CD14-positive monocyte (primary cell): ENCODE measurements around the gene FAM110C. TPM values are rescaled to one million over a fixed set of nuclear protein-coding genes. Genes with fewer than 3 reads are reported as not detected.

ENCODE experiments used
- DNase-seq, 3 donors: peaks; one replicate each; pipeline ENCODE4 v3.0.0-alpha.2; 2011 to 2022
- H2AFZ ChIP-seq: 2 replicates; pipeline ENCODE4 v1.6.0; 2012; ENCODE audit warnings: mild to moderate bottlenecking, low read depth, low read length, inconsistent platforms; ENCODE audit not compliant: insufficient read depth, poor library complexity, severe bottlenecking
- H3K27ac ChIP-seq, 2 donors: 1 replicate in 1 of 2; 2 replicates in 1 of 2; pipeline ENCODE4 v1.5.1; 2012 to 2013; ENCODE audit warnings: low read length in 2 of 2, control low read depth in 1 of 2, inconsistent platforms in 1 of 2, low read depth in 1 of 2, mild to moderate bottlenecking in 1 of 2
- H3K27me3 ChIP-seq, 2 donors: one replicate each; pipeline versions ENCODE4 v1.6.0 to v1.6.1; 2011 to 2013; ENCODE audit warnings: low read length in 2 of 2; ENCODE audit not compliant: control insufficient read depth in 2 of 2, insufficient read depth in 2 of 2
- H3K36me3 ChIP-seq, 2 donors: replicated peaks in 1 of 2; 1 replicate in 1 of 2; 2 replicates in 1 of 2; pipeline versions ENCODE4 v1.5.1 to v1.6.1; 2012 to 2013; ENCODE audit warnings: low read length in 2 of 2, control low read depth in 1 of 2, inconsistent platforms in 1 of 2, mild to moderate bottlenecking in 1 of 2; ENCODE audit not compliant: insufficient read depth in 2 of 2, control insufficient read depth in 1 of 2
- H3K4me1 ChIP-seq, 2 donors: 1 replicate in 1 of 2; 2 replicates in 1 of 2; pipeline versions ENCODE4 v1.5.1 to v1.6.1; 2012 to 2013; ENCODE audit warnings: low read length in 2 of 2, control low read depth in 1 of 2, inconsistent platforms in 1 of 2, mild to moderate bottlenecking in 1 of 2, moderate library complexity in 1 of 2; ENCODE audit not compliant: insufficient read depth in 2 of 2, control insufficient read depth in 1 of 2
- H3K4me2 ChIP-seq: replicated peaks from 2 replicates; pipeline ENCODE3; 2012; ENCODE audit warnings: low read length, moderate library complexity, mild to moderate bottlenecking; ENCODE audit not compliant: poor library complexity, severe bottlenecking; ENCODE audit errors: extremely low read depth
- H3K4me3 ChIP-seq, 3 experiments: fragments of 200-600 bp in 1 of 3; sonication (generic) in 1 of 3; replicated peaks in 1 of 3; 1 replicate in 2 of 3; 2 replicates in 1 of 3; pipeline ENCODE4 v1.5.1; 2011 to 2013; ENCODE audit warnings: low read length in 3 of 3, mild to moderate bottlenecking in 3 of 3, control low read depth in 2 of 3, low read depth in 2 of 3, inconsistent platforms in 1 of 3, moderate library complexity in 1 of 3
- H3K79me2 ChIP-seq: 2 replicates; pipeline ENCODE4 v1.6.0; 2012; ENCODE audit warnings: mild to moderate bottlenecking, control low read depth, inconsistent platforms, low read length, moderate library complexity; ENCODE audit not compliant: insufficient read depth
- H3K9ac ChIP-seq: 2 replicates; pipeline ENCODE4 v1.6.0; 2017; ENCODE audit warnings: low read length, mild to moderate bottlenecking; ENCODE audit not compliant: insufficient read depth, poor library complexity, severe bottlenecking
- H3K9me3 ChIP-seq, 2 donors: replicated peaks in 1 of 2; 1 replicate in 1 of 2; 2 replicates in 1 of 2; pipeline versions ENCODE4 v1.5.1 to v1.6.1; 2012 to 2013; ENCODE audit warnings: low read length in 2 of 2, control low read depth in 1 of 2; ENCODE audit not compliant: control insufficient read depth in 1 of 2, insufficient read depth in 1 of 2
- H4K20me1 ChIP-seq: 2 replicates; pipeline ENCODE4 v1.6.0; 2012; ENCODE audit warnings: mild to moderate bottlenecking, low read length, control low read depth, moderate library complexity; ENCODE audit not compliant: insufficient read depth
- H3K27ac Mint-ChIP-seq, 7 donors: one replicate each; pipeline ENCODE4 v1.8.0; 2020; ENCODE audit warnings: mild to moderate bottlenecking in 7 of 7, mixed read lengths in 7 of 7, moderate library complexity in 6 of 7, inconsistent platforms in 2 of 7
- H3K27me3 Mint-ChIP-seq, 3 donors: one replicate each; pipeline ENCODE4 v1.8.0; 2021 to 2022; ENCODE audit warnings: low read depth in 3 of 3, mild to moderate bottlenecking in 3 of 3, mixed read lengths in 3 of 3, moderate library complexity in 3 of 3, inconsistent platforms in 1 of 3
- H3K36me3 Mint-ChIP-seq, 2 donors: one replicate each; pipeline ENCODE4 v1.8.0; 2020; ENCODE audit warnings: mixed read lengths in 2 of 2, inconsistent platforms in 1 of 2, mild to moderate bottlenecking in 1 of 2
- H3K4me1 Mint-ChIP-seq: one replicate; pipeline ENCODE4 v1.8.0; 2020; ENCODE audit warnings: mild to moderate bottlenecking, mixed read lengths
- H3K4me3 Mint-ChIP-seq, 2 donors: one replicate each; pipeline ENCODE4 v1.8.0; 2020; ENCODE audit warnings: mild to moderate bottlenecking in 2 of 2, mixed read lengths in 2 of 2, moderate library complexity in 1 of 2
- H3K9me3 Mint-ChIP-seq, 7 donors: one replicate each; pipeline ENCODE4 v1.8.0; 2020 to 2022; ENCODE audit warnings: mixed read lengths in 7 of 7, mild to moderate bottlenecking in 6 of 7, moderate library complexity in 6 of 7, inconsistent platforms in 2 of 7
- CTCF ChIP-seq: fragments of 200-600 bp; IDR thresholded peaks from one replicate; pipeline ENCODE4 v1.8.0; 2022; ENCODE audit warnings: antibody characterized with exemption, mild to moderate bottlenecking
- WGBS: methylation state at CpG from one replicate; pipeline ENCODE4 v1.1.5; 2013; ENCODE audit warnings: missing lambda C conversion rate; ENCODE audit not compliant: insufficient coverage; 5-methylcytosine and 5-hydroxymethylcytosine counted together
- intact Hi-C, 2 donors: fragments of 100-400 bp; cut with micrococcal nuclease; formaldehyde crosslinking; loops; one replicate each; pipeline versions ENCODE4 v1.15.0 to v1.15.1; 2023
- polyA plus RNA-seq, 3 donors: library from polyadenylated mRNA; depleted of rRNA in 1 of 3; unstranded in 2 of 3; stranded (reverse) in 1 of 3; fragments of 300-500 nt in 2 of 3; fragments of >200 nt in 1 of 3; fragmentation: Illumina TruSeq in 2 of 3; gene quantifications; 1 replicate in 2 of 3; 2 replicates in 1 of 3; pipeline ENCODE4 v1.2.3, GENCODE V29; 2012 to 2021

FAM110C gene
- polyA plus RNA-seq, 3 donors, result not detected

DNA sequence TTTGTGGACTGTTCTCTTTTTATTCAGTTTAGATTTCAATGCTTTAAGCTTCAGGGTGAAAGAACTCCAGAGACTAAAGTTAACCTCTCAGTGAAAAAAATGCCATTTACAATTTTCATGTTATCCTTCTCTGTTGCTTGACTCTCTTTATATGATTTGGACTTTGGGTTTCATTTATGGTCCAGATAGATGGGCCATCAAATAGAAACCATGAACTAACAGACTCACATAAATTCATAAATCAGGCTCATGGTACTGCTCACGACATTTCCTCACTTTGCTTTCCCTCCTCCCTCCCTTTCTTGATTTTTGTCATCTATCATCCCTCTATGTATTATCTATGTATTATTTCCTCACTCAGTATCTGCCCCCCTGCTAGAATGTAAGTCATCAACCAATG, 10.0 kb downstream of the FAM110C start:
- no CpG with 5 or more reads among the region's 1 CpG for WGBS
- no peak overlapping the region for H3K4me3 ChIP-seq
- no peak overlapping the region for H3K4me3 Mint-ChIP-seq
- H3K9me3 Mint-ChIP-seq, result peaks cover 0 to 8% (median 0%) of the 10 kb centered on the region in 7 donors
- H3K27me3 Mint-ChIP-seq, result peaks cover 3 to 11% (median 6%) of the 10 kb centered on the region in 3 donors
- H3K4me2 ChIP-seq, result no peak overlapping the region
- peaks cover 0 to 2% of the 10 kb centered on the region in 2 donors for H3K27me3 ChIP-seq
- intact Hi-C loops, result no loop called here
- H3K4me1 ChIP-seq, result no peaks in the 10 kb centered on the region
- H3K9ac ChIP-seq, result no peak overlapping the region
- H3K36me3 Mint-ChIP-seq, result no peaks in the 10 kb centered on the region
- H3K27ac Mint-ChIP-seq, result no peak overlapping the region
- no peak for TF ChIP-seq CTCF
- H3K79me2 ChIP-seq, result no peaks in the 10 kb centered on the region
- H3K36me3 ChIP-seq, result no peaks in the 10 kb centered on the region
- DNase-seq, result no peak
- no peaks in the 10 kb centered on the region for H4K20me1 ChIP-seq
- no peak overlapping the region for H2AFZ ChIP-seq
- H3K9me3 ChIP-seq, result no peaks in the 10 kb centered on the region
- no peaks in the 10 kb centered on the region for H3K4me1 Mint-ChIP-seq
- H3K27ac ChIP-seq, result no peak overlapping the region

DNA sequence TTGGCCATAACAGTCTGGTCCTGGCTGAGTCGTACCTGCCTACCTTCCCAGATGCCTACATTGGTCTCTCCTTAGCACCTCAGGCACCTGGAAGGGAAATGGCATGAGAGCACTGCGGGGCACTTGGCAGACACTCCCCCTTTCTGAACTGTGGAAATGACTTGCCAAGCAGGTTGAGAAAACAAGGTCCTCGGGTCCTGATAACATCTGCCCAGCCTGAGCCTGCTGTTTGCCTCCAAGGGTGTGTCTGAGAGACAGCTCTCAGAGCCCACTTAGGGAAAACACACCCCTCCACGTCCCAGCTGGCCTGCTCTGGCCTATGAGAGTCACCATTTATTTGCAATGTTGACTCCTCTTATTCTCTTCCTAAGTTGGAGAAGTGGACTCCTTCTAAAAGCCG, 10.5 kb downstream of the FAM110C start:
- intact Hi-C loops, result no loop called here
- Mint-ChIP-seq H3K4me3 (no peak overlapping the region), H3K27me3 (peaks cover 3 to 12% (median 6%) of the 10 kb centered on the region in 3 donors), H3K4me1 (no peaks in the 10 kb centered on the region), H3K27ac (no peak overlapping the region), H3K9me3 (peaks cover 0 to 8% (median 1%) of the 10 kb centered on the region in 7 donors), H3K36me3 (no peaks in the 10 kb centered on the region)
- H3K27me3 ChIP-seq, result peaks cover 0 to 2% of the 10 kb centered on the region in 2 donors
- H4K20me1 ChIP-seq, result no peaks in the 10 kb centered on the region
- 58% methylated on average over 2 of the region's 5 CpGs for WGBS
- no peaks in the 10 kb centered on the region for H3K9me3 ChIP-seq
- H3K9ac ChIP-seq, result no peak overlapping the region
- H3K79me2 ChIP-seq, result no peaks in the 10 kb centered on the region
- no peak for TF ChIP-seq CTCF
- H3K4me2 ChIP-seq, result no peak overlapping the region
- no peaks in the 10 kb centered on the region for H3K4me1 ChIP-seq
- no peak overlapping the region for H3K27ac ChIP-seq
- no peak for DNase-seq
- H3K4me3 ChIP-seq, result no peak overlapping the region
- H2AFZ ChIP-seq, result no peak overlapping the region
- H3K36me3 ChIP-seq, result no peaks in the 10 kb centered on the region
